Retinal pigment epithelial cell (primary cell): ENCODE data around the gene NFIB.
A peak's percentile ranks its signal among the peaks of the same experiment; 100 is the strongest.

Experiments
- DNase-seq: peaks from one replicate; pipeline ENCODE4 v3.0.0-alpha.2; 2010; ENCODE audit warnings: low read depth
- H3K4me3 ChIP-seq: 2 replicates; pipeline ENCODE4 v1.5.1; 2011; ENCODE audit warnings: mild to moderate bottlenecking, low read length, control low read depth, moderate library complexity
- CTCF ChIP-seq: conservative IDR thresholded peaks from 2 replicates; pipeline ENCODE4 v1.5.1; 2011; ENCODE audit warnings: low read depth, low read length, control low read depth, inconsistent platforms

The NFIB gene

GRCh38 chr9:14222149-14222835 lies 91.6 kb downstream of the NFIB start:
- no peak for DNase-seq
- no peak for TF ChIP-seq CTCF
- no peak overlapping the region for H3K4me3 ChIP-seq

GRCh38 chr9:14221558-14221957 lies 92.4 kb downstream of the NFIB start:
- peak; percentile 97 for DNase-seq
- H3K4me3 ChIP-seq, result no peak overlapping the region
- no peak for TF ChIP-seq CTCF

- TF ChIP-seq CTCF, result no peak
- DNase-seq, result no peak
- no peak overlapping the region for H3K4me3 ChIP-seq
These were observed 92.8 kb downstream of the NFIB start for GRCh38 chr9:14221119-14221518.

- no peak overlapping the region for H3K4me3 ChIP-seq
- no peak for TF ChIP-seq CTCF
- no peak for DNase-seq
These were observed 93.7 kb downstream of the NFIB start for GRCh38 chr9:14220256-14220655.

- TF ChIP-seq CTCF, result no peak
- DNase-seq, result no peak
- no peak overlapping the region for H3K4me3 ChIP-seq
These were observed 94.1 kb downstream of the NFIB start for GRCh38 chr9:14219850-14220249.

GRCh38 chr9:14218253-14218652 lies 95.7 kb downstream of the NFIB start:
- no peak overlapping the region for H3K4me3 ChIP-seq
- no peak for TF ChIP-seq CTCF
- DNase-seq, result no peak

- DNase-seq, result no peak
- no peak overlapping the region for H3K4me3 ChIP-seq
- no peak for TF ChIP-seq CTCF
These were observed 97.2 kb downstream of the NFIB start for GRCh38 chr9:14216612-14217194.
